Measurements from ENCODE around the gene ZNF837. TPM values are rescaled to one million over a fixed set of nuclear protein-coding genes. Genes with fewer than 3 reads are reported as not detected.

Gene ZNF837
- total and polyA plus RNA-seq, 2 of the 4 experiments (the other 2 are of a cell fraction): 0.54 to 1.2 TPM

- no TSS peak for BruUV-seq (replicated peaks)
- CTCF ChIA-PET: no interaction called here
- Histone ChIP-seq H3K4me2 (ENCODE audit: low read depth, low read length) (no peak overlapping the region), H3K36me3 (ENCODE audit: control insufficient read depth, insufficient read depth, low read length) (peaks cover 47% of the 10 kb centered on the region), H3K9me1 (ENCODE audit: insufficient read depth, low read length) (peaks cover 10% of the 10 kb centered on the region; the same call in 1 of the 2 replicates), H4K20me1 (ENCODE audit: insufficient read depth, low read length) (peaks cover 12% of the 10 kb centered on the region; the same call in 1 of the 2 replicates), H3K9ac (ENCODE audit: low read depth, low read length) (no peak overlapping the region), H3K27ac (ENCODE audit: insufficient read depth, low read length) (no peak overlapping the region), H3K27me3 (ENCODE audit: control insufficient read depth, insufficient read depth, low read length) (no peaks in the 10 kb centered on the region), H3K79me1 (ENCODE audit: low read depth in 1 of 2, low read length in 2 of 2) (peaks cover 25 to 49% of the 10 kb centered on the region in 2 experiments), H3K9me3 (ENCODE audit: control insufficient read depth, insufficient read depth, low read length) (peaks cover 15% of the 10 kb centered on the region), H4K91ac (ENCODE audit: insufficient read depth, low read depth, low read length) (no peak overlapping the region), H3K4me3 (ENCODE audit: insufficient read depth, low read depth, low read length) (no peak overlapping the region), H2BK5ac (ENCODE audit: low read depth, low read length, poor library complexity, severe bottlenecking) (no peak overlapping the region), H3K4ac (ENCODE audit: low read depth, low read length) (no peak overlapping the region), H2BK20ac (ENCODE audit: low read depth, low read length) (no peak overlapping the region), H2BK15ac (ENCODE audit: low read depth, low read length) (no peak overlapping the region), H3K14ac (replicated peaks; ENCODE audit: low read depth, low read length) (no peak overlapping the region), H3K4me1 (ENCODE audit: control insufficient read depth, insufficient read depth, low read length) (no peaks in the 10 kb centered on the region), H4K8ac (ENCODE audit: low read depth in 2 of 2, low read length in 2 of 2) (no peak overlapping the region), H3K56ac (ENCODE audit: extremely low read depth, insufficient read depth, low read length) (no peak overlapping the region), H4K5ac (ENCODE audit: low read depth, low read length) (no peak overlapping the region), H2BK120ac (ENCODE audit: low read depth, low read length) (no peak overlapping the region), H3K23ac (ENCODE audit: low read depth, low read length) (no peak overlapping the region), H2AK9ac (replicated peaks; ENCODE audit: low read depth, low read length, poor library complexity) (peak overlapping the region; percentile 37), H3K18ac (ENCODE audit: low read depth, low read length) (no peak overlapping the region), H2AK5ac (ENCODE audit: low read depth, low read length) (no peak overlapping the region), H2AFZ (replicated peaks; ENCODE audit: low read length, poor library complexity) (no peak overlapping the region)
- dilution Hi-C loops (cut with HindIII; ENCODE audit: low sequenced_read_pairs, unreplicated experiment) (no loop called here), in situ Hi-C loops (cut with MboI; ENCODE audit: low sequenced_read_pairs) (no loop called here), intact Hi-C loops (cut with micrococcal nuclease) (no loop called here)
- ATAC-seq (ENCODE audit: low read depth) (no peak), DNase-seq (peak; percentile 7)
- TF ChIP-seq POLR2A (IDR thresholded peaks at IDR 0.05; ENCODE audit: low read depth, low read length): no peak
- TF ChIP-seq CHD1 (IDR thresholded peaks at IDR 0.05; ENCODE audit: low read depth, low read length): no peak
- TF ChIP-seq SMC3 (IDR thresholded peaks at IDR 0.05; ENCODE audit: low read depth, low read length): no peak
- TF ChIP-seq MAZ (IDR thresholded peaks at IDR 0.05; ENCODE audit: borderline replicate concordance, low read depth, low read length): no peak
- TF ChIP-seq, protein P1, sequence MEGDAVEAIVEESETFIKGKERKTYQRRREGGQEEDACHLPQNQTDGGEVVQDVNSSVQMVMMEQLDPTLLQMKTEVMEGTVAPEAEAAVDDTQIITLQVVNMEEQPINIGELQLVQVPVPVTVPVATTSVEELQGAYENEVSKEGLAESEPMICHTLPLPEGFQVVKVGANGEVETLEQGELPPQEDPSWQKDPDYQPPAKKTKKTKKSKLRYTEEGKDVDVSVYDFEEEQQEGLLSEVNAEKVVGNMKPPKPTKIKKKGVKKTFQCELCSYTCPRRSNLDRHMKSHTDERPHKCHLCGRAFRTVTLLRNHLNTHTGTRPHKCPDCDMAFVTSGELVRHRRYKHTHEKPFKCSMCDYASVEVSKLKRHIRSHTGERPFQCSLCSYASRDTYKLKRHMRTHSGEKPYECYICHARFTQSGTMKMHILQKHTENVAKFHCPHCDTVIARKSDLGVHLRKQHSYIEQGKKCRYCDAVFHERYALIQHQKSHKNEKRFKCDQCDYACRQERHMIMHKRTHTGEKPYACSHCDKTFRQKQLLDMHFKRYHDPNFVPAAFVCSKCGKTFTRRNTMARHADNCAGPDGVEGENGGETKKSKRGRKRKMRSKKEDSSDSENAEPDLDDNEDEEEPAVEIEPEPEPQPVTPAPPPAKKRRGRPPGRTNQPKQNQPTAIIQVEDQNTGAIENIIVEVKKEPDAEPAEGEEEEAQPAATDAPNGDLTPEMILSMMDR (conservative IDR thresholded peaks at IDR 0.05; ENCODE audit: low read depth, low read length): no peak
- no peak for TF ChIP-seq CEBPB (IDR thresholded peaks at IDR 0.05; ENCODE audit: low read depth, low read length)
- no peak for TF ChIP-seq RAD21 (IDR thresholded peaks at IDR 0.05; ENCODE audit: low read length)
- POLR2A ChIA-PET (ENCODE audit: unreplicated experiment): no interaction called here
- 72% methylated on average over 19 of the region's 30 CpGs; no CpG with 5 or more reads in 1 of the 2 experiments for WGBS, 2 experiments (ENCODE audit: extremely low coverage in 2 of 2, insufficient read length in 1 of 2)
Observed at GRCh38 chr19:58338825-58339558, 41.8 kb downstream of the ZNF837 start.

All from IMR-90 (cell line).